Measurements from ENCODE around the gene PHKB. TPM values are rescaled to one million over a fixed set of nuclear protein-coding genes. Genes with fewer than 3 reads are reported as not detected.

PHKB gene
- total and polyA plus RNA-seq, 2 of the 8 experiments (the other 6 are each of a cell fraction or from before 2014, with no cell fraction given) = 18.6 to 38.3 TPM

DNA sequence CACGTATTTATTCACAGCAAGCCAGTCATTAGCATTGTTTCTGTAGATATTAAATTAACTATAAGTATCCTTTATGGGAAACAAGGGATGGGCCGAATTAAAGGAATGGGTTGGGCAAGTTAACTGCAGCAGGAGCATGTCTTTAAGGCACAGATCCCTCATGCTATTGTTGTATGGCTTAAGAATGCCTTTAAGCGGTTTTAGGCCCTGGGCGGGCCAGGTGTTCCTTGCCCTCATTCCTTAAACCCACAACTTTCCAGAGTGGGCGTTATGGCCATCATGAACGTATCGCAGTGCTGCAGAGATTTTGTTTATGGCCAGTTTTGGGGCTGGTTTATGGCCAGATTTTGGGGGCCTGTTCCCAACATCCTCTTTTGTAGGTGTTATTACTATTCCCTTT, 9.1 kb downstream of the PHKB start (continued):
- TF ChIP-seq USF2 (IDR thresholded peaks at IDR 0.05; ENCODE audit: low read length) = no peak
- TF ChIP-seq POU5F1 (IDR thresholded peaks at IDR 0.05; ENCODE audit: low read depth, low read length) = no peak
- TF ChIP-seq, protein P1, sequence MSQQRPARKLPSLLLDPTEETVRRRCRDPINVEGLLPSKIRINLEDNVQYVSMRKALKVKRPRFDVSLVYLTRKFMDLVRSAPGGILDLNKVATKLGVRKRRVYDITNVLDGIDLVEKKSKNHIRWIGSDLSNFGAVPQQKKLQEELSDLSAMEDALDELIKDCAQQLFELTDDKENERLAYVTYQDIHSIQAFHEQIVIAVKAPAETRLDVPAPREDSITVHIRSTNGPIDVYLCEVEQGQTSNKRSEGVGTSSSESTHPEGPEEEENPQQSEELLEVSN (IDR thresholded peaks at IDR 0.05) = no peak
- TF ChIP-seq ZNF274 (IDR thresholded peaks at IDR 0.05; ENCODE audit: borderline replicate concordance, extremely low read depth, low read length) = no peak
- no peak for TF ChIP-seq ASH2L (IDR thresholded peaks at IDR 0.05; ENCODE audit: low read length)
- no peak for TF ChIP-seq SAP30 (IDR thresholded peaks at IDR 0.05; ENCODE audit: insufficient read depth, insufficient replicate concordance, low read length)
- TF ChIP-seq TAF1 (IDR thresholded peaks at IDR 0.05; ENCODE audit: low read depth, low read length) = no peak

Data from H1 (cell line).